Activated naive CD4-positive, alpha-beta T cell treated with anti-CD3 and anti-CD28 coated beads, Interleukin-2, amount 50 U/mL, for 72 hours (primary cell): Measurements from ENCODE around the gene UBR2. TPM values are rescaled to one million over a fixed set of nuclear protein-coding genes. Genes with fewer than 3 reads are reported as not detected.
"Not testable (repeated sequence)": the region's sequence is repeated elsewhere in the genome, so short reads cannot be mapped to it uniquely, and the experiment has no call there.

Source experiments
- ATAC-seq, 2 donors: fragments of 150-1000 bp; cut with Tn5 transposase; 2 replicates each; pipeline ENCODE4 v1.10.0; 2021; ENCODE audit warnings: mild to moderate bottlenecking in 2 of 2, moderate library complexity in 2 of 2
- DNase-seq, 2 donors: peaks; one replicate each; pipeline ENCODE4 v3.0.0; 2021 to 2022; ENCODE audit warnings: low spot score in 2 of 2
- H3K27ac Mint-ChIP-seq, 2 donors: one replicate each; pipeline ENCODE4 v1.8.0; 2022; ENCODE audit warnings: mild to moderate bottlenecking in 2 of 2, mixed read lengths in 2 of 2
- H3K36me3 Mint-ChIP-seq, 2 donors: one replicate each; pipeline ENCODE4 v1.8.0; 2022; ENCODE audit warnings: mixed read lengths in 2 of 2
- H3K9me3 Mint-ChIP-seq, 2 donors: one replicate each; pipeline ENCODE4 v1.8.0; 2022; ENCODE audit warnings: mixed read lengths in 2 of 2
- total RNA-seq, 2 donors: library from RNA; stranded (reverse); gene quantifications; one replicate each; pipeline ENCODE4 v1.2.3, GENCODE V29; 2022

The UBR2 gene
- total RNA-seq, 2 donors from 2014 or later = 28.4 to 39.8 TPM

- H3K27ac Mint-ChIP-seq = peak overlapping the region; percentile 82 to 89
- no peak for DNase-seq
- no peaks in the 10 kb centered on the region for H3K9me3 Mint-ChIP-seq
- H3K36me3 Mint-ChIP-seq = peaks cover 4 to 7% of the 10 kb centered on the region in 2 donors
- ATAC-seq = peak in 1 of 2 donors; percentile 18
Observed at GRCh38 chr6:42693725-42694323, 130.0 kb downstream of the UBR2 start.

- ATAC-seq (no peak), DNase-seq (no peak)
- H3K9me3 Mint-ChIP-seq = no peaks in the 10 kb centered on the region
- H3K36me3 Mint-ChIP-seq = peaks cover 4 to 7% of the 10 kb centered on the region in 2 donors
- peak overlapping the region; percentile 82 to 89 for H3K27ac Mint-ChIP-seq
Observed at GRCh38 chr6:42694586-42694985, 130.8 kb downstream of the UBR2 start.

- ATAC-seq = no peak
- H3K36me3 Mint-ChIP-seq = peaks cover 0 to 7% of the 10 kb centered on the region in 2 donors
- no peak for DNase-seq
- H3K27ac Mint-ChIP-seq = no peak overlapping the region
- H3K9me3 Mint-ChIP-seq = no peaks in the 10 kb centered on the region
Observed at GRCh38 chr6:42696526-42697267, 132.9 kb downstream of the UBR2 start.

- DNase-seq (no peak), ATAC-seq (no peak)
- Mint-ChIP-seq H3K27ac (no peak overlapping the region), H3K9me3 (no peaks in the 10 kb centered on the region), H3K36me3 (peaks cover 0 to 7% of the 10 kb centered on the region in 2 donors)
Observed at GRCh38 chr6:42697268-42697655, 133.4 kb downstream of the UBR2 start.

- DNase-seq (no peak), ATAC-seq (no peak)
- Mint-ChIP-seq H3K27ac (peak overlapping the region in 1 of 2 donors; percentile 80), H3K9me3 (no peaks in the 10 kb centered on the region), H3K36me3 (peaks cover 0 to 7% of the 10 kb centered on the region in 2 donors)
Observed at GRCh38 chr6:42698217-42698616, 134.4 kb downstream of the UBR2 start.

GRCh38 chr6:42702200-42702599, 138.4 kb downstream of the UBR2 start:
- ATAC-seq (peak in 1 of 2 donors; percentile 46), DNase-seq (no peak)
- no peak overlapping the region for H3K27ac Mint-ChIP-seq
- H3K9me3 Mint-ChIP-seq = no peaks in the 10 kb centered on the region
- H3K36me3 Mint-ChIP-seq = no peaks in the 10 kb centered on the region

GRCh38 chr6:42702786-42703185, 139.0 kb downstream of the UBR2 start:
- not testable (repeated sequence) for ATAC-seq, DNase-seq, H3K27ac Mint-ChIP-seq, H3K36me3 Mint-ChIP-seq, H3K9me3 Mint-ChIP-seq

- no peak overlapping the region for H3K27ac Mint-ChIP-seq
- peak in 1 of 2 donors; percentile 25 for DNase-seq
- H3K9me3 Mint-ChIP-seq = no peaks in the 10 kb centered on the region
- ATAC-seq = peak in 1 of 2 donors; percentile 4
- H3K36me3 Mint-ChIP-seq = no peaks in the 10 kb centered on the region
Observed at GRCh38 chr6:42704251-42704936, 140.6 kb downstream of the UBR2 start.

- no peak overlapping the region for H3K27ac Mint-ChIP-seq
- peak in 1 of 2 donors; percentile 38 for DNase-seq
- H3K9me3 Mint-ChIP-seq = no peaks in the 10 kb centered on the region
- peak in 1 of 2 donors; percentile 18 for ATAC-seq
- no peaks in the 10 kb centered on the region for H3K36me3 Mint-ChIP-seq
Observed at GRCh38 chr6:42704937-42705374, 141.1 kb downstream of the UBR2 start.

GRCh38 chr6:42707595-42707994, 143.8 kb downstream of the UBR2 start:
- Mint-ChIP-seq H3K9me3 (peaks cover 3 to 13% of the 10 kb centered on the region in 2 donors), H3K27ac (peak overlapping the region; percentile 25 to 45), H3K36me3 (peaks cover 5 to 11% of the 10 kb centered on the region in 2 donors)
- ATAC-seq (peak in 1 of 2 donors; percentile 22), DNase-seq (no peak)

- Mint-ChIP-seq H3K9me3 (peaks cover 3 to 13% of the 10 kb centered on the region in 2 donors), H3K27ac (peak overlapping the region in 1 of 2 donors; percentile 45), H3K36me3 (peaks cover 5 to 11% of the 10 kb centered on the region in 2 donors)
- peak in 1 of 2 donors; percentile 14 for ATAC-seq
- no peak for DNase-seq
Observed at GRCh38 chr6:42708096-42708495, 144.3 kb downstream of the UBR2 start.

- ATAC-seq (no peak), DNase-seq (no peak)
- H3K36me3 Mint-ChIP-seq = peaks cover 5 to 11% of the 10 kb centered on the region in 2 donors
- peaks cover 3 to 13% of the 10 kb centered on the region in 2 donors for H3K9me3 Mint-ChIP-seq
- H3K27ac Mint-ChIP-seq = no peak overlapping the region
Observed at GRCh38 chr6:42709871-42710270, 146.0 kb downstream of the UBR2 start.

- DNase-seq (no peak), ATAC-seq (no peak)
- Mint-ChIP-seq H3K9me3 (peaks cover 3 to 13% of the 10 kb centered on the region in 2 donors), H3K36me3 (peaks cover 5 to 11% of the 10 kb centered on the region in 2 donors), H3K27ac (peak overlapping the region in 1 of 2 donors; percentile 55)
Observed at GRCh38 chr6:42710316-42710715, 146.5 kb downstream of the UBR2 start.

GRCh38 chr6:42711930-42712329, 148.1 kb downstream of the UBR2 start:
- ATAC-seq = no peak
- no peak overlapping the region for H3K27ac Mint-ChIP-seq
- no peak for DNase-seq
- H3K36me3 Mint-ChIP-seq = peaks cover 5 to 11% of the 10 kb centered on the region in 2 donors
- H3K9me3 Mint-ChIP-seq = peaks cover 3 to 13% of the 10 kb centered on the region in 2 donors

GRCh38 chr6:42714098-42714761, 150.4 kb downstream of the UBR2 start:
- H3K36me3 Mint-ChIP-seq = peaks cover 5 to 11% of the 10 kb centered on the region in 2 donors
- H3K9me3 Mint-ChIP-seq = peaks cover 3 to 13% of the 10 kb centered on the region in 2 donors
- H3K27ac Mint-ChIP-seq = no peak overlapping the region
- DNase-seq = no peak
- ATAC-seq = no peak

- H3K9me3 Mint-ChIP-seq = peaks cover 3 to 11% of the 10 kb centered on the region in 2 donors
- peaks cover 5 to 11% of the 10 kb centered on the region in 2 donors for H3K36me3 Mint-ChIP-seq
- DNase-seq (no peak), ATAC-seq (no peak)
- no peak overlapping the region for H3K27ac Mint-ChIP-seq
Observed at GRCh38 chr6:42715871-42716270, 152.0 kb downstream of the UBR2 start.
